Activated T-helper 1 cell treated with anti-CD3 and anti-CD28 coated beads, Interleukin-12 subunit alpha, Interleukin-12 subunit beta, Interleukin-2, Interleukin-4 antibody, amounts not matched to agents 30 ng/mL and 10 ng/mL and 1 ng/mL, durations not matched to agents 14 hours and 24 hours and 36 hours (primary cell): ENCODE measurements around the gene CAND1. TPM values are rescaled to one million over a fixed set of nuclear protein-coding genes. Genes with fewer than 3 reads are reported as not detected.

Experiments used
- DNase-seq: peaks from one replicate; pipeline ENCODE4 v3.0.0; 2021; ENCODE audit warnings: low spot score
- H3K27ac Mint-ChIP-seq: one replicate; pipeline ENCODE4 v1.8.0; 2021; ENCODE audit warnings: mild to moderate bottlenecking, mixed read lengths
- H3K27me3 Mint-ChIP-seq: one replicate; pipeline ENCODE4 v1.8.0; 2022; ENCODE audit warnings: mild to moderate bottlenecking, moderate library complexity, mixed read lengths; ENCODE audit not compliant: insufficient read depth
- H3K36me3 Mint-ChIP-seq: one replicate; pipeline ENCODE4 v1.8.0; 2021; ENCODE audit warnings: low read depth, mixed read lengths
- H3K4me1 Mint-ChIP-seq: one replicate; pipeline ENCODE4 v1.8.0; 2021; ENCODE audit warnings: low read depth, mixed read lengths
- H3K4me3 Mint-ChIP-seq: one replicate; pipeline ENCODE4 v1.8.0; 2021; ENCODE audit warnings: mild to moderate bottlenecking, moderate library complexity, mixed read lengths
- H3K9me3 Mint-ChIP-seq: one replicate; pipeline ENCODE4 v1.8.0; 2021; ENCODE audit warnings: mixed read lengths
- intact Hi-C: fragments of 100-400 bp; cut with micrococcal nuclease; formaldehyde crosslinking; loops from one replicate; pipeline ENCODE4 v1.15.1; 2024
- total RNA-seq: library from RNA; stranded (reverse); gene quantifications from 2 replicates; pipeline ENCODE4 v1.2.3, GENCODE V29; 2022

Gene CAND1
- total RNA-seq, 1 donor from 2014 or later: 185 TPM

DNA sequence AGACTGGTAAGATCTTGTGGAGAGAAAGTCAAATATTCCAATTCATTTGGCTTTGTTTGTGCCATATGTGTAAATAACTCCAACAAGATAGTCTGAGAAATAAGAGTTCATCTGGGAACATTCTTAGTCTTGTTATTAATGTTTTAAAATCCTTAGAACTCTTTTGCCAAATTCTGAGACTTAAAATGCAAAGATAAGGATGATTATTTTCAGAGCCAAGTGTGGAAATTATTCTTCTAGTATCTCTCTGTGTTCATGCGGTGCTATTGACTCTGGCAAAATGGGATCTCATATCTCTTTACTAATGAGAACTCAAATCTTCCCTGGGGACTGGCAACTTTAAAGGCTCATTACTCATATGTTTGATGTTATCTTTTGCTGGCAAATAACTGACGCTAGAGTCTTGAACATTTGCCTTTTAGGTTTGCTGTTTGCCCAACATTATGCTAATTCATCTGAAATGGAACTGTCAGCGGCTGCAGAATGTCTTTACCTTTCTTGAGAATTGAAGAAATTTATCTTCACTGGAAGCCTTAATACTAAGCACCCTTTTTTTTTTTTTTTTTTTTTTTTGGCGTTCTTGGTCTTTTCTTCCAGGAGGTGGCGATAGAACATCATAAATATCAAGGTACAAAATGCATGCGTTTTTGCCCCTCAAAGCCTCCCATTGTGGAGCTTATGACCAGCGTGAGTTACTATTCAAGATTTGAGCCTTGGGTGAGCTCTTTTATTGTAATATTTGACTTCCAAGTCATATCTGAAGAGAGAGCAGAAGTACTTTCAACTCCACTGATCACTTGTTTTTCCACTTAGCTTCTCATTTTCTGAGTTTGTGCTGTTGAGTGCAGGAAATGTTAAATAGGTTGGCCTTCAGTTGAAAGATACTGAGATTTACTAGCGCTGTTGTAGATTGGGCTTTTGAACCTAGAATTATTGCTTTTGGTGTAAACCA is 86.5 kb downstream of the CAND1 start:
- no peak overlapping the region for H3K27ac Mint-ChIP-seq
- no peaks in the 10 kb centered on the region for H3K36me3 Mint-ChIP-seq
- H3K4me3 Mint-ChIP-seq: no peak overlapping the region
- intact Hi-C loops: loop anchor here (1.0 to 10.0 kb wide), 11 partner anchors 86 to 962 kb away; partner anchors contain the start of genes IFNG and IL26
- H3K9me3 Mint-ChIP-seq: no peaks in the 10 kb centered on the region
- no peak for DNase-seq
- H3K27me3 Mint-ChIP-seq: no peaks in the 10 kb centered on the region
- H3K4me1 Mint-ChIP-seq: peaks cover 23% of the 10 kb centered on the region

GRCh38 chr12:67356380-67356774 is 87.2 kb downstream of the CAND1 start:
- no peak overlapping the region for H3K27ac Mint-ChIP-seq
- intact Hi-C loops: loop anchor here (1.0 to 10.0 kb wide), 10 partner anchors 85 to 961 kb away; partner anchors contain the start of genes IFNG and IL26
- H3K4me1 Mint-ChIP-seq: peaks cover 23% of the 10 kb centered on the region
- H3K27me3 Mint-ChIP-seq: peaks cover 2% of the 10 kb centered on the region
- no peak for DNase-seq
- no peaks in the 10 kb centered on the region for H3K36me3 Mint-ChIP-seq
- H3K4me3 Mint-ChIP-seq: no peak overlapping the region
- H3K9me3 Mint-ChIP-seq: no peaks in the 10 kb centered on the region

GRCh38 chr12:67357376-67358125 is 88.4 kb downstream of the CAND1 start:
- Mint-ChIP-seq H3K4me1 (peaks cover 23% of the 10 kb centered on the region), H3K27ac (no peak overlapping the region), H3K9me3 (no peaks in the 10 kb centered on the region), H3K27me3 (peaks cover 2% of the 10 kb centered on the region), H3K36me3 (no peaks in the 10 kb centered on the region), H3K4me3 (no peak overlapping the region)
- DNase-seq: no peak
- intact Hi-C loops: loop anchor here (2.0 to 10.0 kb wide), 6 partner anchors 275 to 867 kb away; partner anchors contain the start of genes IFNG and IL26

DNA sequence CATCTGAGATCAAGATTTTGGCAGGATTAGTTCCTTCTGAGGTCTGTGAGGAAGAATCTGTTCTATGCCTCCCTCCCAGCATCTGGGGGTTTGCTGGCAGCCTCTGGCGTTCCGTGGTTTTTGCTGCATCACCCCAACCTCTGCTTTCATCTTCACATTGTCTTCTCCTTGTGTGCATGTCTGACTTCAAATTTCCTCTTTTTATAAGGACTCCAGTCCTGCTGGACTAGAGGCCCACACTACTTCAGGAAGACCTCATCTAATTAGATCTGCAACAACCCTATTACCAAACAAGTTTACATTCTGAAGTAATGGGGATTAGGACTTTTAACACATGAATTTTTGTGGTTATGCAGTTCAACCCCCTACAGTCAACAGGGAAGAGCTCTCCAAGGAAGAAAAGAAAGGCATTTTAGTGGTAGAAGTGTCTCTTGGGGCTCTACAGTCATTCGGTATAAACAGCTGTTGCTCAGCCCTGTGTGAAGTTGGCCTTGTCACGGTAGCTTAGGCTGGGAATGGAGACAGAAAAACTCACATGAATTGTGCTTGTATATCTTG is 89.7 kb downstream of the CAND1 start:
- H3K27ac Mint-ChIP-seq: no peak overlapping the region
- H3K27me3 Mint-ChIP-seq: peaks cover 2% of the 10 kb centered on the region
- H3K4me1 Mint-ChIP-seq: peaks cover 23% of the 10 kb centered on the region
- H3K4me3 Mint-ChIP-seq: no peak overlapping the region
- intact Hi-C loops: loop anchor here (5.0 to 10.0 kb wide), 5 partner anchors 273 to 866 kb away; partner anchors contain the start of genes IFNG and IL26
- H3K9me3 Mint-ChIP-seq: no peaks in the 10 kb centered on the region
- DNase-seq: no peak
- H3K36me3 Mint-ChIP-seq: no peaks in the 10 kb centered on the region

DNA sequence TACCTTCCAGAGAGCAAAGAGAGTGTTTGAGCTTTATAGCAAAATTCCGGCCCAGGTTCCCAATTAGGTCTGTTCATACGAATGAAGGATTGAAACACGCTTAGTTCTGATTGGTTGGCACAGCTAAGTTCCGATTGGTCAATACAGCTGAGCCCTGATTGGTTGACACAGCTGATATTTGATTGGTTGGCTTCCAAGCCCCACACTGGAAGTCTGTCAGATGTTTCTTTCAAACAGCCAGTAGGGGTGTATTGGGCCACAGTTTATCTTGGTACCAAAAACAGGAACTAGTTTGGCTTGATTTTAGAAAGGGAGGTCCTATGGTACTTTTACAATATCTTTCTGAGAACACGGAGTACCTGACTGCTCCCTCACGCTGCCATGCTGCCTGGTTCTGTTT is 93.4 kb downstream of the CAND1 start:
- Mint-ChIP-seq H3K4me3 (no peak overlapping the region), H3K9me3 (no peaks in the 10 kb centered on the region), H3K36me3 (no peaks in the 10 kb centered on the region), H3K27me3 (peaks cover 2% of the 10 kb centered on the region), H3K4me1 (no peaks in the 10 kb centered on the region), H3K27ac (no peak overlapping the region)
- intact Hi-C loops: no loop called here
- DNase-seq: no peak

GRCh38 chr12:67364228-67364627 is 95.1 kb downstream of the CAND1 start:
- H3K9me3 Mint-ChIP-seq: no peaks in the 10 kb centered on the region

GRCh38 chr12:67365131-67365530 is 96.0 kb downstream of the CAND1 start:
- no peaks in the 10 kb centered on the region for H3K9me3 Mint-ChIP-seq
- no peak overlapping the region for H3K27ac Mint-ChIP-seq
- intact Hi-C loops: no loop called here

More at GRCh38 chr12:67364228-67364627, 95.1 kb downstream of the CAND1 start:
- no peak overlapping the region for H3K27ac Mint-ChIP-seq
- no peak for DNase-seq
- H3K4me3 Mint-ChIP-seq: no peak overlapping the region
- peaks cover 2% of the 10 kb centered on the region for H3K27me3 Mint-ChIP-seq
- intact Hi-C loops: no loop called here
- no peaks in the 10 kb centered on the region for H3K4me1 Mint-ChIP-seq
- no peaks in the 10 kb centered on the region for H3K36me3 Mint-ChIP-seq

DNA sequence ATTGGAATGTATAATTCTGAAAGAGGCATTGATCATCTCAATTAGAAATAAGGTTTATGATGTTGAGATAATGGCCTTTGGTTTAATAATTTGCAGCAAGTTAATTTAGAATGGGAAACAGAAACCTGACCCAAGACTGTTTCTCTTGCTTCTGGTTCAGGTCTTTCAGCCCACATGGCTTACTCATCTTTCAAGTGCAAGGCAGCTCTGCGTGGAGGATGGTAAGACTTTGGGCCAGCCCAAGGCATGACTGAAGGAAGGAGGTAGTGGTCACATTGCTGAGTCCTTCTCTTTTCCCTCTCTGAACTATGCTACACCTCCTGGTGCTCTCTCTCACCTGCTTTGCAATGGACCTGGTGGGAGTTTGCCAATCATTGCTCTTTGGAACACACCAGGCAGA is 98.7 kb downstream of the CAND1 start:
- intact Hi-C loops: no loop called here
- Mint-ChIP-seq H3K27me3 (no peaks in the 10 kb centered on the region), H3K27ac (no peak overlapping the region), H3K36me3 (peaks cover 2% of the 10 kb centered on the region), H3K4me1 (no peaks in the 10 kb centered on the region), H3K9me3 (peaks cover 9% of the 10 kb centered on the region), H3K4me3 (no peak overlapping the region)
- no peak for DNase-seq

More at GRCh38 chr12:67365131-67365530, 96.0 kb downstream of the CAND1 start:
- H3K4me1 Mint-ChIP-seq: no peaks in the 10 kb centered on the region
- DNase-seq: no peak
- peaks cover 2% of the 10 kb centered on the region for H3K27me3 Mint-ChIP-seq
- no peaks in the 10 kb centered on the region for H3K36me3 Mint-ChIP-seq
- no peak overlapping the region for H3K4me3 Mint-ChIP-seq
